ENCODE data around the gene TNFAIP8.

GRCh38 chr5:119382169-119382568, 26.4 kb downstream of the TNFAIP8 start:
- TF ChIP-seq POLR2A (IDR thresholded peaks at IDR 0.05) (no peak), CTCF (IDR thresholded peaks at IDR 0.05) (no peak)

All from transverse colon (tissue), 3 donors.